Measurements from ENCODE around the gene ZNF319.
"Not testable (repeated sequence)": the region's sequence is repeated elsewhere in the genome, so short reads cannot be mapped to it uniquely, and the experiment has no call there.

The ZNF319 gene

GRCh38 chr16:58021661-58022551 lies 21.4 kb upstream of the ZNF319 start:
- no peak for DNase-seq (ENCODE audit: low spot score)

- no peak for DNase-seq (ENCODE audit: low spot score)
Measured at GRCh38 chr16:58020628-58021521, 20.4 kb upstream of the ZNF319 start.

- no peak for DNase-seq (ENCODE audit: low spot score)
Measured at GRCh38 chr16:58019866-58020538, 19.5 kb upstream of the ZNF319 start.

GRCh38 chr16:58018803-58019202 lies 18.3 kb upstream of the ZNF319 start:
- DNase-seq (ENCODE audit: low spot score): no peak

GRCh38 chr16:58016840-58017446 lies 16.5 kb upstream of the ZNF319 start:
- DNase-seq (ENCODE audit: low spot score): no peak

GRCh38 chr16:58013201-58013956 lies 12.9 kb upstream of the ZNF319 start:
- no peak for DNase-seq (ENCODE audit: low spot score)

- DNase-seq (ENCODE audit: low spot score): no peak
Measured at GRCh38 chr16:58012481-58012880, 12.0 kb upstream of the ZNF319 start.

GRCh38 chr16:58011652-58012051 lies 11.2 kb upstream of the ZNF319 start:
- no peak for DNase-seq (ENCODE audit: low spot score)

- no peak for DNase-seq (ENCODE audit: low spot score)
Measured at GRCh38 chr16:58010886-58011285, 10.4 kb upstream of the ZNF319 start.

- DNase-seq (ENCODE audit: low spot score): no peak
Measured at GRCh38 chr16:58009856-58010416, 9.5 kb upstream of the ZNF319 start.

GRCh38 chr16:58004736-58005135 lies 4.3 kb upstream of the ZNF319 start:
- not testable (repeated sequence) for DNase-seq (ENCODE audit: low spot score)

GRCh38 chr16:58002936-58003335 lies 2.5 kb upstream of the ZNF319 start:
- DNase-seq (ENCODE audit: low spot score): no peak

- DNase-seq (ENCODE audit: low spot score): no peak
Measured at GRCh38 chr16:58002416-58002800, 1.9 kb upstream of the ZNF319 start.

GRCh38 chr16:58001781-58002415 lies 1.4 kb upstream of the ZNF319 start:
- no peak for DNase-seq (ENCODE audit: low spot score)

GRCh38 chr16:58000706-58001676 lies 519 bp upstream of the ZNF319 start, which contains the start of gene USB1:
Gene USB1, plus strand, starts transcription at chr16:58001407. Its CDS starts 77 bp downstream, at chr16:58001484.
- peak; percentile 93 for DNase-seq (ENCODE audit: low spot score)

GRCh38 chr16:57999366-57999970 lies 1.0 kb downstream of the ZNF319 start:
- DNase-seq (ENCODE audit: low spot score): no peak

- DNase-seq (ENCODE audit: low spot score): no peak
Measured at GRCh38 chr16:57998992-57999365, 1.5 kb downstream of the ZNF319 start.

- no peak for DNase-seq (ENCODE audit: low spot score)
Measured at GRCh38 chr16:57998486-57998885, 2.0 kb downstream of the ZNF319 start.

Data from HuH-7.5 (cell line).